ENCODE data around the gene SMIM35.

SMIM35 gene

DNA sequence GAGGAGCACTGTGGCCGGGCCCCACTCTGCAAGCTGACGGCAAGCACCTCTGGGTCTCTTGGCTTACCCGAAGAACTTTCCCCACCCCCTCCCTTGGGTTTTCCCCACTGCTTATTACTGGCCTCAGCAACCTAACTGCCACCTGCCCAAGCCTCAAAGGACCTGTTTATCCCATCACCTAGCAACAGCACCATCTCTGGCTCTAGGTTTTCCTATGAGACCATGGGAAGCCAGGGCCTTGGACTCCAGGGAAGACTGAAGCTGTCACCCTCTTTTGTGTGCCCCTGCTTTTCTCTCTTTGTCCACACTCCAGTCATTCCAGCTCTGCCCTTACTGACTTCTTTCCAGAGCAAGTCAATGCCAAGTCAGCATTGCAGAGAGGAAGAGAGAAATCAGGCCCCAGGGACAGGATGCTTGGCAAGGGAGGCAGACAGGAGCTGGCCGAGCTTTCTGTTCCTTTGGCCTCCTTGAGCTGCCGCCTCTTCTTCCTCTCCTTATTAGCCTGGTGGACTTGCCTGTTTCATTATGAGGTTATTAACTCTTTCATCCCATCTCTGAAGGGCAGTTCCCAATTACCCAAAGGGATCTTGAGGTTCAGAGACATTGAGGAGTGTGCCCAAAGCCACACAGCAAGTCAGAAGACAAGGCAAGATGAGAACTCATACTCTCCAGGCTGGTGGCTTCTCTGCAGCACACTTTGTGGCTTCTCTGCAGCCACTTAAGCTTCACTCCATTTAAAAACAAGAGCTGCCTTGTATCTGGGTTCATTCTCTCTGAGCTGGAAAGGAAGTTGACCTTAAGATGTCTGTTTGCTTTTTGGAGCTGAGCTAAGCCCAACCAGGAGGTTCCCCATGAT lies at the start of gene SMIM35:
Gene SMIM35, minus strand, starts transcription at position 51 of the 856 bp plus-strand sequence. CDS start 206 bp downstream, outside the sequence.
- no peak for DNase-seq

GRCh38 chr11:118136341-118136740 lies 49.6 kb upstream of the SMIM35 start:
- no peak for DNase-seq

GRCh38 chr11:118135796-118136165 lies 49.0 kb upstream of the SMIM35 start:
- DNase-seq, result no peak

DNA sequence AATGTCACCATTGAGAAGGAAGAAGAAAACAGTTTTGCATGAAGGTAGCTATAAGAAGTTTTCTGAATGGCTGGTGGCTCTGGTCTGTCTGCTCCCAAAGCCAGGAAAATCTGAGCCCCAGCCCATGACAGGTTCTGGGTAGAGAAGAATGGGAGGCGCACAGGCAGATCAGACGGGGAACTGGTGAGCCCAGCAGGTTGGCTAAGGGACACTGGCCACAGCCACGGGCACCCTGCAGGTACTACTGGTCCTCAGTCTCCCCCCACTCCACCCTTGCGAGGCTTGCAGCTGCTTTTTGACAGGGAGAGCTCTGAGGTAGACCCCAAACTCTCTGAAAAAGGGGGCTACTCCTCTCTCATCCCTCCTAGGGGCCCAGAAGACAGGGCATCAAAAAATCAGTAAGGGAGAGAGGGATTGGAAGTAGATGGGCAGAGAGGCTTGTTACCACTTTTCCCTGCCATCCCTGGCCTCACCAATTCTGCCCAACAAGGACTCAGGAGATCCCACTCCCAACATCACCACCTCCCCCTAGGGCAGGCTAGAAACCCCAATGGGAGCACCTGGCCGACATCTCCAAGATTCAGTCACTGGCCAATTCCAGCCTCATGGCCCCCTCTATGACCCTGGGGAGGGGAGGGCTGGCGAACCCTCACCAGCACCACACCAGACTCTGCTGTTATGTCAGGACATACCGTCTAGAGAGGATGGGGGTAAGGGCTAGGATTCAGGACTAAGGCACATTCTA lies 48.5 kb upstream of the SMIM35 start:
- no peak for DNase-seq

GRCh38 chr11:118133816-118134215 lies 47.1 kb upstream of the SMIM35 start:
- no peak for DNase-seq

GRCh38 chr11:118132385-118133151 lies 45.8 kb upstream of the SMIM35 start:
- DNase-seq, result no peak

DNA sequence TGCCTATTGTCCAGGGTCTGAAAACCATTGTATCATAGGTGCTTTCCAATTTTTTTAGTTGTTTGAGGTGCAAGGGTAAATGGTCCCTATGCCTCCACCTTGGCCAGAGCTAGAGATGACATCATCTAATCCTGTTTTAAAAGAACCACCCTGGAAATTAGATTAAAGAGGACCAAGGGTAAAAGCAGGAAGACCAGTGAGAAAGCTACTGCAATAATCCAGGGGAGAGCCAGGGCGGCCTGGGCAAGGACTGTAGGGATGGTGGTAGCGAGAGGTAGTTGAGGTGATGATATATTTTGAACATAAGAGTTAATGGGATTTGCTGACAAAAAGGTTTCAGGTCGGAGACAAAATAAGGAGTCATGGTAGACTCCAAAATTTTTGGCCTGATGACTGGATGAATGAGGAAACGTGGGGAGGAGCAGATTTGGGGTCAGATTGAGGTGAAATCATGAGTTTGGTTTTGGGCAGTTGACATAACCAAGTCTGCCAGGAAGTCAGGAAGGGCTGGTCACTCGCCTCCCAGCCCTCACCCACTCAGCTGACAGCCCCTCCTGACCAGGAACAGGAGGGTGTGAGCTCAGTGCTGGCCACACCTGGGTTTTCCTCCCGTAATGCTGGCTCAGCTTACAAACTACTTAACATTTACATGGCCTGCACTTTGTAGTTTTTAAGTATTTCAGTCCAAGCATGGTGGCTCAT lies 42.9 kb upstream of the SMIM35 start:
- no peak for DNase-seq

DNA sequence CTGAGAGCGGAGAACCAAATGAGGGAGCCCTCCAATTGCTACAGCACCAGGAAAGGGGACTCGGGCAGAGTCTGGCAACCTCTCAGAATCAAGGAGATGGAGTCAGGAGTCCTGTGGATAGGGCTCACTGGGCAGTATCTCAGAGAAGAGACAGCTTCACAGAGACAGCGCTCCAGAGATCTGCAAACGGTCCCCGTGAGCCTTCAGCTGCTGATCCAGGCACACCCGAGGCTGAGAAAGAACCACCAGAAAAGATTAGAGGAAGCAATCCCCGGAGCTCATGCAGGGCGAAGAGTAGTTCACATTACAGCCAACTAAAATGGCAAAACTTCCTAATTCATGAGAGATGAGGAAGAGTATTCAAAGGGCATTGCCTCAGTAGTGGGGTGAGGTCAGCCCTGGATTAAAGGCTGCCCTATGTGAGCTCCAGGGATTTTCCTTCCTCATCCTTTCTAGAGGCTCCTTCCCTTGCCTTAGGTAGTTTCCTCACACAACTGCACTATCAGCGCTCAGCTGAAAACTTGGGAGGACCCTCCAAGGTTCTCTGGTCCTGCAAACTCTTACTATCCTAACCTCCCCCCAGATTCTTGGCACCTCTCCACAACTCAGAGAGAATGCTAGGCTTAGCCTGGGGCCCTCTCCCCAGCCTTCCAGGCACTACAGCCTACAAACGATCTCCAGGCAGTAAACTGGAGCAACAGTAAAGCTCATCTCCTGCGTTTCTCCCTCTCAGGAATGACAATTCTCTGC lies 42.1 kb upstream of the SMIM35 start:
- no peak for DNase-seq

- DNase-seq, result no peak
These were observed 41.5 kb upstream of the SMIM35 start for GRCh38 chr11:118128310-118128709.

DNA sequence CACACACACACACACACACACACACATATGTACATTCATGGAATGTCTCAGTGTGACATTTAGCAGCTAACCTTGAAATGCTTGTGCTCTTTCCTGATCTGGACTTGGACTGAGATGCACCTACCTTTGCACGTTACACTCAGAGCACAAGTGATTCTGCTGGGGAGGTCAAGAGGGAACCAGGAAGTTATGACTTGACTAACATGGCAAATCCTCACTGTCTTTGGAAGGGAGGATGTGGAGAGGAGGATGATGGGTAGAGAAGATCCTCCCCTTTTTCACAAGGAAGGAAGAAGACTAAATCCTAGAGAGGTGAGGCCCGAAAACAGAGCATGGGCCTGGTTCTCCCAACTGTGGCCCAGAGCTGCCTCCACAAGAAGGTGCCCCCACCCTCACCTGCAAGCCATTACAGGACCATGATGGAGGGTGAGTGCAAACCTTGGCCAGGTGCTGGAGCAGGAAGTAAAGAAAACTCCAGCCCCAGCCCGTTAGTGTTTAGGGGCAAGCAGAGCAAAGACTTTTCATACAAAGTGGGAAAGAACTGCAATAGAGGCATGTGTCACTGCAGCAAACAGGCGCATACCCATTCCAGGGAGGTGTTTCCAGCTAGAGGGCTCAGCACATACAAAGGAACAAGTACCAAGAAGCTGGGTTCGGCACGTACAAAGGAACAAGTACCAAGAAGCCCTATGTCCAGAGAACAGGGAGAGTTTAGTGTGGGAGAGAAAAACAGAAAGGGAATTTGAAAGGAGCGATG lies 39.5 kb upstream of the SMIM35 start:
- DNase-seq, result no peak

GRCh38 chr11:118124929-118125535 lies 38.3 kb upstream of the SMIM35 start:
- no peak for DNase-seq

GRCh38 chr11:118120793-118121192 lies 34.0 kb upstream of the SMIM35 start:
- no peak for DNase-seq

DNA sequence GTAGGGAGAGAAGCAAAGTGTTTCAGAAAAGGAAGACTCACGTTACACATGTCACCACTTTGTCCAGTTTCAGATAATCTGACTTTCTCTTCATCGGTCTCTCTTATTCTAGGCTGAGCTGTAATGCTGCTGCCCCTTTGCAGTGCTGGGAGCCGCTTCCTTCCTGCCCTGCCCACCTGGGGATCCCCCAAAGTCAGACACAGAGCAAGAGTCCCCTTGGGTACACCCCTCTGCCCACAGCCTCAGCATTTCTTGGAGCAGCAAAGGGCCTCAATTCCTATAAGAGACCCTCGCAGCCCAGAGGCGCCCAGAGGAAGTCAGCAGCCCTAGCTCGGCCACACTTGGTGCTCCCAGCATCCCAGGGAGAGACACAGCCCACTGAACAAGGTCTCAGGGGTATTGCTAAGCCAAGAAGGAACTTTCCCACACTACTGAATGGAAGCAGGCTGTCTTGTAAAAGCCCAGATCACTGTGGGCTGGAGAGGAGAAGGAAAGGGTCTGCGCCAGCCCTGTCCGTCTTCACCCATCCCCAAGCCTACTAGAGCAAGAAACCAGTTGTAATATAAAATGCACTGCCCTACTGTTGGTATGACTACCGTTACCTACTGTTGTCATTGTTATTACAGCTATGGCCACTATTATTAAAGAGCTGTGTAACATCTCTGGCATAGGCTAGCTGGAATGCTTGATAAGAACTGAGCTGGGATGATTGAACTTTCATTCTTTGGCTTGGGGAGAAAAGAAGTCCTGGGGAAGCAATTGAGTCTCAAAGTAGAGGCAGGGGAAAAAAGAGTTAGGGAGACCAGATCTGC lies 31.2 kb upstream of the SMIM35 start:
- DNase-seq, result no peak

- DNase-seq, result no peak
These were observed 28.3 kb upstream of the SMIM35 start for GRCh38 chr11:118115048-118115447.

GRCh38 chr11:118114266-118114665 lies 27.5 kb upstream of the SMIM35 start:
- no peak for DNase-seq

DNA sequence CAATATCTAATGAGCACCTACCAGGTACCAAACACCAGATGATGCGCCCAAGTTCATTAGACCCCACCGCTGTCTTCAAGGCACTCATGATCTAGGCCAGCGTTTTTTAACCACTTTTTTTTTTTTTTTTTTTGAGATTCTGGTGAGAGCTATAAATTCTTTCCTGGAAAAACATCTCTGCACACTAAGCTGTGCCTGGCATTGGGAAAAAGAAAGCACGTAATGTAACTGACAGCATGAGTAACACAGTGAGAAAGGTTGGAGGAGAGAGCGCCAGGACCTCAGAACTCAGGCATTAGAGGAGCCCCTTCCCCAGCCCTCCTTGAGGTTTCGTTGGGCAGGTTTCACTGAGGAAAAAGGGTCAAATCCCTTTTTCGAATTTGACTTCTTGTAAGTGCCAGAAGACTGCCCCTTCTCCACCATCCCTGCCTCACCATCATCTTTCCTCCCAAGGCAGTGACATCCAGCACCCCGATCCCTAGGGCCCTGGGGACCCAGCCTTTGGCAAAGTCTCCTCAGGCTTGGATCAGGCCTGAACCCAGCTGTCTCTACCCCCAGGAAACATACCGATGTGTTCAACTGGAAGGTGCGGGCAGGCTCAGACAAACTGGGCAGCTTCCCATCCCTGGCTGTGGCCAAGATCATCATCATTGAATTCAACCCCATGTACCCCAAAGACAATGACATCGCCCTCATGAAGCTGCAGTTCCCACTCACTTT lies 26.1 kb upstream of the SMIM35 start:
- DNase-seq, result no peak

- no peak for DNase-seq
These were observed 24.9 kb upstream of the SMIM35 start for GRCh38 chr11:118111744-118112035.

DNA sequence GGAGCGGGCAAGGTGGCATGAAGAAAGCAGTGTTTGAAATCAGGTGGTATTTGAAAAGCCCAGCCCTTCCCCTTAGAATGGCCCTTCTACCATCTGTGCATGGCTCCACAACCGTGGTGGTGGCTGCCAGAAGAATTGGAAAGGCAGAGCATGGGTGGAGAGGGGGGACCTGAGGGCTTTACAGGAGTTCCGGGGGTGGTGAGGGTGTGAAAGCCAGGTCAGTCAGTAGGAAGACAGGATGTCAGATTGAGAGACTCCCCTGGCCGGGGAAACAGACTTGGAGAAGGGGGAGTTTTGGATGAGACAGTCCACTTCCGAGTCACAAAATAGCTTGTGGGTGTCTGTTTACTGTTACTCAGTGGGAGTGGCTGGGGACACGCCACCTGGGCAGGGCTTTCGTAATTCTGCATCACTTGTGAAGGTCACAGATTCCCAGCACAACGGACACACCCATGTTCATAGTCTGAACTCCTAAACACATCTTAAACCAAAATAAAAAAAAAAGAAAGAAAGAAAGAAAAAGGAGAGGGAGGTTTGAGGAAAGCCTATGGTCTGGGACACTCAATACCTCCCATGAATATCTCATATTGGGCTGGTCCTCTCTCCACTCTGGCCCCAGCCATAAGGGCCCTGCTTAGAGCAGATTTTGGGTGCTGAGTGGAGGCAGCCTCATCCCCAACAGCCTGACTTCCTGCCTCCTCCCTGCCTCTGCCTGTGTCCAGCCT lies 24.4 kb upstream of the SMIM35 start:
- no peak for DNase-seq

DNA sequence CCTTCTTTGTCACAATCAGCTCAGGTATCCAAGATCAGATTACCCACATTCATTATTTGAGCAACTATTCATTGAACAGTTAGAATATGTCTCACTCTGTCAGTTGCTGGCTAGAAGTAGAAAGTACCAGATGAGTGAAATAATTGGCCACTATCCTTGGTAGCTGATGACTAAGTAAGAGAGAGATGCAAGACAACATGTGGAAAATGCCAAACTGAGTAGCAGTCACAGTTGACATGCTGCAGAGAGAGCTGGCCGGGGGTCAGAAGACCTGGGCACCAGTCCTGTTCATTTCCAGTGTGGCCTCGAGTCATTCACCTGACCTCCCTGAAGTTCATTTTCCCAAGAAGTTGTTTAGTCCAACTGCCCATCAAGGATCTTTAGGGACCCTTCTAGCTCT lies 22.5 kb upstream of the SMIM35 start:
- no peak for DNase-seq

All from stimulated activated CD4-positive, alpha-beta T cell treated with anti-CD3 and anti-CD28 coated beads, Interleukin-2, amount 100 ng/mL, for 48 hours (primary cell).